Measurements from ENCODE around the gene PTPN20.

The PTPN20 gene

GRCh38 chr10:47026301-47027107 lies 115.3 kb downstream of the PTPN20 start:
- TF ChIP-seq, protein P1, sequence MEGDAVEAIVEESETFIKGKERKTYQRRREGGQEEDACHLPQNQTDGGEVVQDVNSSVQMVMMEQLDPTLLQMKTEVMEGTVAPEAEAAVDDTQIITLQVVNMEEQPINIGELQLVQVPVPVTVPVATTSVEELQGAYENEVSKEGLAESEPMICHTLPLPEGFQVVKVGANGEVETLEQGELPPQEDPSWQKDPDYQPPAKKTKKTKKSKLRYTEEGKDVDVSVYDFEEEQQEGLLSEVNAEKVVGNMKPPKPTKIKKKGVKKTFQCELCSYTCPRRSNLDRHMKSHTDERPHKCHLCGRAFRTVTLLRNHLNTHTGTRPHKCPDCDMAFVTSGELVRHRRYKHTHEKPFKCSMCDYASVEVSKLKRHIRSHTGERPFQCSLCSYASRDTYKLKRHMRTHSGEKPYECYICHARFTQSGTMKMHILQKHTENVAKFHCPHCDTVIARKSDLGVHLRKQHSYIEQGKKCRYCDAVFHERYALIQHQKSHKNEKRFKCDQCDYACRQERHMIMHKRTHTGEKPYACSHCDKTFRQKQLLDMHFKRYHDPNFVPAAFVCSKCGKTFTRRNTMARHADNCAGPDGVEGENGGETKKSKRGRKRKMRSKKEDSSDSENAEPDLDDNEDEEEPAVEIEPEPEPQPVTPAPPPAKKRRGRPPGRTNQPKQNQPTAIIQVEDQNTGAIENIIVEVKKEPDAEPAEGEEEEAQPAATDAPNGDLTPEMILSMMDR (IDR thresholded peaks at IDR 0.05; ENCODE audit: insufficient read depth, missing control alignments), result no peak
- FAIRE-seq, result no peak

GRCh38 chr10:47027108-47027783 lies 116.0 kb downstream of the PTPN20 start:
- DNase-seq (ENCODE audit: insufficient read length, low spot score), result no peak
- TF ChIP-seq, protein P1 (IDR thresholded peaks at IDR 0.05; ENCODE audit: insufficient read depth, missing control alignments), result no peak
- FAIRE-seq, result no peak

More at GRCh38 chr10:47026301-47027107, 115.3 kb downstream of the PTPN20 start:
- DNase-seq (ENCODE audit: insufficient read length, low spot score), result peak; percentile 13

DNA sequence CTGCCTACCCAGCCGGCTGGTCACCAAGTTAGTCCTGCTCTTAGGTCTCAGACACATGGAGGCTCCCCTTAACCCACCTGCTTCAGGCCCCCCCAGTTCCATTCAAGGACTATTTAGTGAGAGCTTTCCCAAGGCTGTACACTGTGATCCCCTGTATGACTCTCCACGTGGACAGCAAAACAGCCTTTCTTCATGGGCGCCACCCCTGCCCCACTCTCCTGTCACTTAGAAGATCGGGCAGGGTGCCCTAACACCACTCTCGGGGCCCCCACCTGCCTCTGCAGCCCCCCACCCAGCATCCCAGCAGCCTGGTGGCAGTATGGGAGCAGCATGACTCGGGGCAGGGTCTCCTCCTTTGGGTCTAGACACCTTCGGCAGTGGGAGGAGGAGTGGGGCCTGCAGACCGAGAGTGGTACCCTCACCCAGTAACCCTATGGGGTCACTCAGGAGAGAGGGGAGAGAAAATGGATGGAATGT lies 116.6 kb downstream of the PTPN20 start:
- TF ChIP-seq, protein P1 (IDR thresholded peaks at IDR 0.05; ENCODE audit: insufficient read depth, missing control alignments), result no peak
- DNase-seq (ENCODE audit: insufficient read length, low spot score) (peak; percentile 13), FAIRE-seq (no peak)

DNA sequence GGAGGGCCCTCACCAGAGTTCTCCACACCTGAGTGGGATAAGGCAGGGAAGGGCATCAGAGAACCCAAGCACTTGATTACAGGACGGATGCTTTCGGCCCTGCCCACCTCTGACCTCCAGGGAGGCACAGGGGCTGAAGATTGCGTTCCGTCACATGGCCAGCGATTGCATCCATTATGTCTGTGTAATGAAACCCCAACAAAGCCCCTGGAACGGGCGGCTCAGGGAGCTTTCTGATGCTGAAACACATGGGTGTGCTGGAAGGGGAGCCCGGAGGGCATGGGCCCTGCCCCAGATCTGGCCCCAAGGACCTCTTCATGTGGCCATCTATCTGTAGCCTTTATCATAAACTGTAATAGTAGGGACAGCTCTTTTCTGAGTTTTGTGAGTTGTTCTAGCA lies 117.2 kb downstream of the PTPN20 start:
- TF ChIP-seq, protein P1 (IDR thresholded peaks at IDR 0.05; ENCODE audit: insufficient read depth, missing control alignments), result no peak
- FAIRE-seq (no peak), DNase-seq (ENCODE audit: insufficient read length, low spot score) (peak; percentile 5)

- FAIRE-seq, result no peak
- DNase-seq (ENCODE audit: insufficient read length, low spot score), result peak; percentile 7
- TF ChIP-seq, protein P1 (IDR thresholded peaks at IDR 0.05; ENCODE audit: insufficient read depth, missing control alignments), result no peak
Observed at GRCh38 chr10:47029181-47030009, 118.2 kb downstream of the PTPN20 start.

DNA sequence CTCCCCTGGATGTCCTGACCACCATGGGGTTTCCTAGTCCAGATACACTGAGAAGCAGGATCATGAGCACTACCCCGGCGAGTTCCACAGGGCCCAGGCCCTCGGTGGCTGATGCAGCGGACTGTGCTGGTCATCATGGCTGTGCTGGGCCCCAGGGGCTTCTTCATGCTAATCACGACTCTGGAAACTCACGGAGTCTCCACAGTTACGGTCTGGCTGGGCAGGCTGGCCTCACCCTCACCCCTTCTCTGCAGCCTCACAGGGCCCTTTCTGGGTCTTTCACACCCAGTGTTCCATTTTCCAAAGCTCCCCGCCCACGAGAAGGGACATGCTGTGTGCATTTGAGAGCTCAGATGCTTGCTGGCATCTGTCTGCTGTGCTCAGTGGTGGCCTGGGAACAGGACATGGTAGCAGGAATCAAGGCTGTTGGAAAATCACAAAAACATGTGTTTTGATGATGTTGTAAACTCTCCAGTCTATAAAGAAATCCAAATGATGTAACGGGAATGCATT lies 119.0 kb downstream of the PTPN20 start:
- TF ChIP-seq, protein P1 (IDR thresholded peaks at IDR 0.05; ENCODE audit: insufficient read depth, missing control alignments), result no peak
- peak; percentile 13 for DNase-seq (ENCODE audit: insufficient read length, low spot score)
- FAIRE-seq, result no peak
